ENCODE measurements around the gene C10orf71.
A peak's percentile ranks its signal among the peaks of the same experiment; 100 is the strongest.

The C10orf71 gene

DNA sequence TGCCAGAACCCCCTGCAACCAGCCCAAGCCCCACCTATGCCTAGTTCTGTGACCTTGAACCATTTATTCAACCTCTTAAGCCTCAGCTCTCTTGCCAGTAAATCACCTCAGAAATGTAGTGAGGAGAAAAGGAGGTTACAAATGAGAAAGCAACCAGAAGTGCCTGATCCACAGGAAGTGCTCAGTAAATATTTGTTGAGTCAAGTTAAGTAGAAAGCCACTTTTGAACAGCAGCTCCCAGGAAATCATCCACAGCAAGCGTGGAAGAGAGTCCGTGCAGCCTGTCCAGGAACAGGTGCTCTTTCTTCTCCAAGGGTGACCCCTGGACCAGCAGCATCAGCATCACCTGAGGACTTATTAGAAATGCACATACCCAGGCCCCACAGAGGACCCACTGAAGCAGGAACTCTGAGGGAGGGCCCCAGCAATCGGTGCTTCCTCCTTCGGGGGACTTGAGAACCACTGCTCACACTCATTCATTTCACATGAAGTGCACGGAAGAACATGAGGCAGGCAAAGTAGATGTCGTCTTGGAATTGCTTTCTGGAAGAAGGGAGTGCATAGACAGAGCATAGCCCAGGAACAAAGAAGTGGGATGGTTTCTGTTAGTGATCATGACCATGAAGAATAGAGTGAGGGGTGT is 6.3 kb upstream of the C10orf71 start:
- no peak for DNase-seq (ENCODE audit: low spot score)

DNA sequence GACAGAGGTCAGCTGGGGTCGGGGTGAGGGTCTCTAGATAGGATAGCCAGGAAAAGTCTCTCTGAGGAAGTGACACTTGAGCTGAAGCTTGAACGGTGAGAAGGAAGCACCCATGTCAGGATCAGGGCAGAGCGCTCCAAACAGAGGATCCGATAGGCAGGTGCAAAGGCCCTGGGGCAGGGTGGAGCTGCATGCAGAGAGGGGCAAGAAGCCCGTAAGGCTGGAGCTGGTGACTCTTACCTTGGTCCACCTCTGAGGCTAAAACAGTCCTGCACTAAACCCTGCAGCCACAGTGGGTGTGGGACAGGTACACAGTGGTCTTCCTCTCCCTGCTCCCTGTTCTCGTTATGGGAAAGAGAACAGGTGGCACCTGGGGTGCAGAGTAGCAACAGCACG is 5.8 kb upstream of the C10orf71 start:
- no peak for DNase-seq (ENCODE audit: low spot score)

DNA sequence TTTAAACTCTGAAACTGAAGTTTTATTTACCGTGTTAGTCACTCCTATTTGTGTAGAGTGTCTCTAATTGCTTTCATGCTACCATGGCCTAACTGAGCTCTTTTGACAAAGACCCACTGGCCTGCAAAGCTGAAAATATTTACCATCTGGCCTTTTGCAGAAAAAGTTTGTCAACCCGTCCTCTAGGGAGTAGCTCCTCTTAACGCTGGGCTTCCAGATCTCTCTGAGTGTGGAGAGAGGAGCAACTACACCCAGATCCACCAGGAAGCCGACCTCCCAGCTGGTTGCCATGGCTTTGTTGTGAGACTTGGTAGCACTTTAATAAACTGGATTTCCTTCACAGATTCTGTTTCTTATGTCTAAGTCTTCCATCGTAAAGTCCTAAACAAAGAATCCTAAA is 4.2 kb upstream of the C10orf71 start:
- DNase-seq (ENCODE audit: low spot score), result no peak

DNA sequence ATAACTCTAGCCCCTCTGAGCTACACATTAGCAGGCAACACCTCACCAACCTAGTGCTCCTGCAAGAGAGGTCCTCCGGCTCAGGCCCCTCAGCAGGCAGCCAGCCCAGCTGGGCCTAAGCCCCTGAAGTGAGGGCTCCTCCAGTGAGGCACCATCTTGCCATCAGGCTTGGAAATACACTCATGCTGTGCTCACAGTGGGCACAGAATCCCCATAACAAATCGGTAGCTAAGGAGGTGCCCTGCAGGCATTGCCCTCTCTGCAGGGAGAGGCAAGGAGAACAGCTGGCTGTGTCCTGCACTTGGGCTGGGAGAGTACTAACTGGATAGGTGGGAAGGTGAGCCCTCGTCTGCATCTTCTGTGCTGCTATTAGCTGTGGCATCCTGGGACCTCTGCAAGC is 3.7 kb upstream of the C10orf71 start:
- DNase-seq (ENCODE audit: low spot score), result no peak

GRCh38 chr10:49296382-49296781 is 2.6 kb upstream of the C10orf71 start:
- DNase-seq (ENCODE audit: low spot score), result no peak

GRCh38 chr10:49296836-49297235 is 2.1 kb upstream of the C10orf71 start:
- DNase-seq (ENCODE audit: low spot score), result no peak

DNA sequence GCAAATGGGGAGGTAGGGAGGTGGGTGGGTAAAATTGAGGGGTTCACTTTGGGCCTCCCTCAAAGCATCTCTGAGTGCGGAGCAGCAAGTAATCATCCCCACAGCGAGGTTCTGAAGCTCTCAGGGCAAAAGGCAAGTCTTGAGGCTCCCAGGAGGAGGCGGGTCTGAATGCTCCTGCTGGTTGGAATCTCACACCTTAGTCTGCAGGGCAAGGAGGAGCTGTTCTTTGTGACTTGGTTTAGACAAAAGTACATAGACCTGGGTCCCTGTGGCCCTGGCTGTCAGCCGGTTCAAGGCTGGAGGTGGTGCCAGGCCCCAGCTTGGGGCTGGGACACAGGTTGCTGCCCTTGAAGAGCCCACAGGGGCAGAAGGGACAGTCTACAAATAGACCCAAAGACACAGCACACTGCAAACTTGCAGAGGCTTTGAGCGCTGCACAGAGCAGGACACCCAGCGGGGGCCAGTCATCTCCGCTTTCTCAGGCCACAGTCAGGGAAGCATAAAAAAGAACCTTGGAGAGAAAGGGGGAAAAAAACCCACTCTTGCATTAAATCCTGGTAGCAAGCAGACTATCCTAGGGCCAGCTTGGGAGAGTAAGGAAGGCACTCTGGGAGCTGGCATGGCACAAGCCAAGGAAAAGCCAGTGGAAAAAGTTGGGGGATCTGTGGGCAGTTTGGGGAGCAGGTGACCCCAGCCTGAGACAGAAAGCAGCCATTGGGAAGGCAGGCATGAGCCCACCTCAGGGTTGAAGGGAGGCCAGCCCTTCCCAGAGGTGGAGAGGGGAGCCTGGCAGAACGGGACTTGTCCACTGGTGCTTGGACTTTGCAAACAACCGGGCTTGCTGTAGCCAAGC is 926 bp upstream of the C10orf71 start:
- DNase-seq (ENCODE audit: low spot score), result no peak

DNA sequence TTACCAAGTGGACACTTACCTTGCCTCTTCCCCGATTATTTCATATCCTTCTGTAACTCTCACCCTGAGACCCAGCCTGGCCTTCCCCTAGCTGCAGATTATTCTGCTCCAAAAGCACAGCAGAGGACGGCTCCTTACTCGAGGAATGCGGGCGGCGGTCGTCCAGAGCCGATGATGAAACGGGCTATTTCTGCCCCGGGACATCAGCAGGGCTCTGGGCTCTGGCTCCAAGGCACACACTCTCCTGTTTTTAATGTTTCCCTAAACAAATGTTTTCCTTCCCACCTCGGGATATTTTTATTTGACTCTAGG is 343 bp upstream of the C10orf71 start:
- no peak for DNase-seq (ENCODE audit: low spot score)

DNA sequence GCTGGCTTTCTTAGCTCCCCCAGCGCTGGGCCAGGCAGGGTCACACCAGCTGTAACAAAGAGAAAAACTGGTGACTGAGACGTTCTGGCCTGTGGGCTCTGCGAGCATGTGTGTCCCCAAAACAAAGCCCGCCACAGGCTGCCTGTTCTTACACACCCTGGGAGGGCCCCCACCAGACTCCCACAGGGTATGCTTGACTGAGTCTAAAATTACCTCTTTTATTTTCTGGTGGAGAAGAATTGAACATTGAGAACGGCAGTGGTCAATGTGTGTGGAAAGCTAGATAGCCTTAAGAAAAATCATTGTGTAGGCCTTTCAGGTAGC is 808 bp downstream of the C10orf71 start:
- no peak for DNase-seq (ENCODE audit: low spot score)

DNA sequence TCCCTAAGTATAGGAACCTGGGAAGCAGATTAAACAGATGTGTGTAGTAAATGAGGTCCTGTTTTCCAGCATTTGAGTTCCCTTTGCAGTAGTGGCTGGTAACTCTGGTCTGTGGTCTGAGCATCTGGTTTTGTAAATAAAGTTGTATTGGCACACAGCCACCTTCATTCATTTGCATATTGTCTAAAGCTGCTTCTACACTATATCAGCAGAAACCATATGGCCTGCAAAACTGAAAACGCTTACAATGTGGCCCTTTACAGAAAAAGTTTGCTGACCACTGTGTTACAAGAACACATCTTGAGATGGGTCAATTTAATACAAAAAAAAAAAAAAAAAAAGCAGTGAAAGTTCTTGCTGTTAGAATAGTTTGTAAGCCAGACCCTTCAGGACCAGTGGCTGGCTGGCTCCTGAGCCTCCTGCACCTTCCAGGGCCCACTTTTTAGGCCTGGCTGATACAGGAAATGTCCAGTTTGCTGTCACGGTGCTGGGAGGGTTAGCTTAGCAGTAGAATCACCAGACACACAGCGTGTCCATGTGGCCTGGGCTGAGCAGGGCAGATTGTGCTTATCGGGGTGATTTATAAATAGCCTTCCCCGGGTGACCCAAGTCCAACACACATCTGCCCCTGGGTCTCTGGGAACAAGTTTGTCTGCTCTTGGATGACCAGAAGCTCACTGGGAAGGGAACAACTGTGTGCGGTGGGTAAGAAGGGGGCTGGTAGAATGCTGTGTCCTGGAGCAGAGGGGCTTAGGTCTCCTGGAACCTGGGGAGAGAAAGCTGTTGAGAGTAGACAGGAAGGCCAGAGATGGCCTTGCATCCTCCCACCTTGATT is 1.4 kb downstream of the C10orf71 start:
- no peak for DNase-seq (ENCODE audit: low spot score)

DNA sequence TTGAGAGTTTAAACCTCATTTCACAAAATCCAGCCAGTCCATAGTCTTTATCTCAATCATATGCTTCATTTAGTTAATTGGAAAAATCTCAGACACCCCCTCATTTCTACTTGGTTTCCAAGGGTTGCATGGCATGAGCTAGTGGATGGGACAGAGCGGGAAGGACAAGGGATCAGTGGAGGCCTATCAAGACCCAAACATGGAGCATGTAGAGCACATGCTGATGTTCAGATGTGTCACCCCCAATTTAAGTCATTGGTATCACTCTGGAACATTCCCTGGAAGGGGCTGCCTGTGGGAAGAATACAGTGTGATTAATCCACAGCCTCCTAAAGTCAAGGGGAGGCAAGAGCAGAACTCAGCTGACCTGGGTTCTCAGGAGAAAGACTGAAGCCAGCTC is 2.3 kb downstream of the C10orf71 start:
- DNase-seq (ENCODE audit: low spot score), result no peak

DNA sequence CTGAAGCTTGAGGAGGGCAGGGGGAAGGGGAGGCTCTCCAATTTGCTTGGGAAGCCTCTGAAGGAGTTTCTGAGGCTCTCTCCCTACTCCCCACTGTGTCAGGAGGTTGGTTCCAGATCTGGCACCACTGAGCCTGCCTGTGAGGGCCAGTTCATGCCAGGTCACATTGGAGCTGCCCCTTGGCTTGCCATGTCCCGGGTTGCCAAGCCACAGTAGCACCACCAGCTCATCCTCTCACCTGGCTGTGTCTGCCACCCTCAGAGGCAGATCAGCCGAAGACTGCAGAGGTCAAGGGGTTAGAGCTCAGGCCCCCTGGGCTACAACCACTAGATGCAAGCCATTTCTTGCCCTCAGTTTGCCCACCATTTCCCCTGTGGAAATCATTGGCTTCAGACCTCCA is 3.1 kb downstream of the C10orf71 start:
- DNase-seq (ENCODE audit: low spot score), result no peak

GRCh38 chr10:49303711-49304110 is 4.7 kb downstream of the C10orf71 start:
- DNase-seq (ENCODE audit: low spot score), result no peak

GRCh38 chr10:49304137-49304536 is 5.2 kb downstream of the C10orf71 start:
- no peak for DNase-seq (ENCODE audit: low spot score)

DNA sequence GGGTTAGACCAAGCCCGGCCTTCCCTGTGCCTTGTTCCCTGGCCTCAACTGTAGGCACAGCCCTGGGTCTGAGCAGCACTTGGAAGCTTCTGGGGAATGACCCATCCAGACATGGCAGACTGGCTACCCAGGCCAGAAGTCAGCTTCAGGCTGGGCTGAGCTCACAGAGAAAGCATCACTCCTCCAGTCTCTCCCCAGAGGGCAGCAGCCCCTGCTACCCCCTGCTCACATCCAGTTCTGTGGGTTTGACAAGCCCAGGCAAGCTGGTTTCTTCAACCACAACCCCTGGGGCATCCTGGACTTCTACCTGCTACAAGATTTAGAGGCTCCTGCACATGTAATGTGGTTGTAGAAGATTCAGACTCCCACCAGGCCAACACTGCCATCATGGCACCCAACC is 9.0 kb downstream of the C10orf71 start:
- no peak for DNase-seq (ENCODE audit: low spot score)

DNA sequence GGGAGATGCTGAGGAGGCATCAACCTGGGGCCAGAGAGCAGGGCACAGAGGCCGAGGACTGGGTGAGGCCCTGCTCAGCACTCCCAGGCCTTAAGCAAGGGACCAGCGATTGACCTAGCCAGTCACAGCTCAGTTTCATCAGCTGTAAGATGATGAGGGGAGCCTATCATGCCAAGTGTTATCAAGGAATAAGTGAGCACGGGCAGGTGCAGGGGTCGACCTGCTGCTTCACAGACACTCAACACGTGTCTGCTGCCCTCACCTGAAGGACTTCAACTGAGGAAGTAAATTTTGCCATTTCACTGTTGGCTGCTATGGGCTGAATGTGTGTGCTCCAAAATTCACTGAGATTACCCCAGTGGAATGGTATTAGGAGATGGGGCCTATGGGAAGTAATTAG is 9.9 kb downstream of the C10orf71 start:
- DNase-seq (ENCODE audit: low spot score), result no peak

GRCh38 chr10:49309691-49310411 is 10.9 kb downstream of the C10orf71 start:
- no peak for DNase-seq (ENCODE audit: low spot score)

- DNase-seq (ENCODE audit: low spot score), result peak; percentile 77
Measured at GRCh38 chr10:49310460-49310859, 11.5 kb downstream of the C10orf71 start.

DNA sequence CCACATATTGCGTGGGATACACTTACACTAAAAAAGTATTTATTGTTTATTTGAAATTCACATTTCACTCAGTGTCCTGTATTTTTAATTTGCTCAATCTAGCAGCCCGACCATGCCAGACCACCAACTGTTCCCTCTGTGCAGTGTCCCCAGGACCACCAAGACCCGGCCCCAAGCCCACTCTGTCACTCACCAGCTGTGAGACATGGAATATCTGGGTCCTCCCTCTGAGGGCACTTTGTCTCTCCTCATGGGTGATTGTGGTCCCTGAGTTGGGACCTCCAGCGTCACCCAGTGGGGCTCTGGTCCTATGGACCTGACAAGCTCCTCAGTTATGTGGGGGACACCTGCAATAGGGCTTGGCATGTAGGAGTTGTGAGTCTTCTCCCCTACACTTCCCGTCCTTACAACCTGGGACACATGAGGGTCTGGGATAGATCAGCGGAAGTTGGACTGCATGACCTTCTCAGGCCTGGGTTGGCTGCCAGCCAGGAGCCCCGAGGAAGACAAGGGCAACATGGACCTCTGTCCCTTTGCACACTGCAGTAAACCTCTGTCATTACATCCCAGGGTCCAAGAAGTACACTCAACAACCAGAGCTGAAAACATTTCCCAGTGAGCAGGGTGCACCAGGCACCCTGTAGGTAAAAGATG is 12.1 kb downstream of the C10orf71 start:
- DNase-seq (ENCODE audit: low spot score), result no peak

DNA sequence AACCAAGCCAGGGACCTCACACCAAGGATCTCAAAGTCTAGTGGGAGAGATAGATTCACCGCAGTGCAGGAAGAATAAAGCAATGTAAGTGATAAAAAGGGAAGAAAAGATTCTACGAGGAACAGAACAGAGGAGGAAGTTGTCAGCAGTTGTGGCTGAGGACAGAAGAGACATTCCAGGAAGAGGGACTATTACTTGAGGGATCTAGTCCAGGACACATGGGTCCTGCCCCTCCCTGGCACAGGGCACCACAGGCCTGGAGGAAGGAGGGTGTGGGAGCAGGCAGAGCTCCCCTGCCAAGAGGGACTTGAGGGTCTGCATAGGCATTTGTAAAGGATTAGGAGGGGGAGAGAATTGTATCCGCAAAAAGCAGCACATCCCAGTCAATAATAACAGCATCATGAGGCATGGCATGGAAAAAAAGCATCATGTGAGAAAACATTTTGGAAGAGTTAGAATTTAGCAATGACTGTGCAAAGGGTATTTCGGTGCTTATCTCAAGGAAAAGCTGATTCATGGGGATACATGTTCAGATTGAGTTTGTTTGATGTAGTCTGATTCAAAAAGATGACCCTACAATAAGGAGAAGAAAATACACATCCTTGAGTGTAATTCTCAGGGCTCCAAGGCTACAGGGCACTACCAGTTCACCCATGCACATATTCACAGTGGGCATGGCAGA is 12.7 kb downstream of the C10orf71 start:
- no peak for DNase-seq (ENCODE audit: low spot score)

DNA sequence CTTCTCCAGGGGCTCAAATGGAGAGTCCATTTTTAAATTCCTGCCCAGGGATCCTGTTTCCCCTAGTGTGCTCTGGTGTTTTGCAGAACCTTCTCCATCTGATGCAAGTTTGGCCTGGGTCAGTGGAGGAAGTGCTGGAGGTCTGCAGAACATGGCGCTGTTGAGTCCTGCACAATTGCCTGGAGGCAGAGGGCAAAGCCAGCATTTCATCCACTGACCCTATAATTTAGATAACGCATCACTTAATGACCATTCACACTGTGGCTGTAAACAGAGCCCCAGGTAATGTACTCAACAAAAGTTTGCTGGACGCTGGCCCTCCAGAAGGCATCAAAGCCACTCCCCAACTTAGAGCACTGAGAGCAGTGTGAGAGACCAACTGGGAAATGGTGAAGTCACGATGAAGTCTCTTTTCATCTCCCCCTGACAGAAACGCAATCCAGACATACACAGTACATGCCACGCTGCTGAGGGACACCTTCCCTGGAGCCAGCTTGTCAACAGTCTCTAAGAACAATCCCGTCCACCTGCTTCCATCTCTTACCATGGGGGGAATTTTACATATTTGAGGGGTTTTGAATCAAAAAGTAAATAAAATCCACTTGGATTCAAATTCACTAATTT is 13.4 kb downstream of the C10orf71 start:
- no peak for DNase-seq (ENCODE audit: low spot score)

Data from RKO (cell line).